ENCODE measurements around the gene ISLR. TPM values are rescaled to one million over a fixed set of nuclear protein-coding genes. Genes with fewer than 3 reads are reported as not detected.
A peak's percentile ranks its signal among the peaks of the same experiment; 100 is the strongest.

The ISLR gene
- total RNA-seq, 1 donor from 2014 or later, result 108 TPM

DNA sequence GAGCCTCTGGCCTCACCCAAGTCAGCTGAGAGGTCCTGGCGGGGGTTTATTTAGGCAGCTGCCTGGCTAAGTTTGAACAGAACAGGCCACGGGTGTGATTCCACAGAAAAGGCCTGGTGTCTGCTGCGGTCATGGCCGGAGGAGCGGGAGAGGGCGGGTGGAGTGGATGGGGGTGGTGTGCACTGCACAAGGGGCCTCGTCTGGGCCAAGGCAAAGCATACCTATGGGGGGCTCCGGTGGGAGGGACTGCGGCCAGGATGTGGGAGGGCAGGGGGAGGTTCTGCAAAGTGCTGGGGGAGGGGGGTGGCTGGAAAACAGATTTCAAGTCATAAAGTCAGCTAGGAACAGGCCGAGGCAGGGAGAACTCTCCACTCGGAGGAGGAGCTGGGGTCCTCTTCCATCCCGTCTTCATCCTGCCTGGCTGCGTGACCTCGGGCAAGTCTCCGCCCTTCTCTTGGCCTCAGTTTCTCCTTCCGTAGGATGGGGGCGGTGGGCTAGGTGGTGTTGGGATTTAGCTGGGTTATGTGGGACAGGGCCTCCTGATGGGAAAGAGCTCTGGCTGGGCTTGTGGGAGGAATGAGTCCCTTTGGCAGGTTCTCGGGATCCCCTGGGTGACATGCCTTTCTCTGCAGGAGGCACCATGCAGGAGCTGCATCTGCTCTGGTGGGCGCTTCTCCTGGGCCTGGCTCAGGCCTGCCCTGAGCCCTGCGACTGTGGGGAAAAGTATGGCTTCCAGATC, 878 bp downstream of the ISLR start:
- Mint-ChIP-seq H3K4me3 (ENCODE audit: unreplicated experiment) (peak overlapping the region; percentile 50), H3K27me3 (ENCODE audit: unreplicated experiment) (no peaks in the 10 kb centered on the region), H3K36me3 (ENCODE audit: unreplicated experiment) (peaks cover 7% of the 10 kb centered on the region), H3K9me3 (ENCODE audit: unreplicated experiment) (no peaks in the 10 kb centered on the region), H3K27ac (ENCODE audit: unreplicated experiment) (peak overlapping the region; percentile 85), H3K4me1 (ENCODE audit: unreplicated experiment) (peaks cover 87% of the 10 kb centered on the region)
- TF ChIP-seq, protein P1, sequence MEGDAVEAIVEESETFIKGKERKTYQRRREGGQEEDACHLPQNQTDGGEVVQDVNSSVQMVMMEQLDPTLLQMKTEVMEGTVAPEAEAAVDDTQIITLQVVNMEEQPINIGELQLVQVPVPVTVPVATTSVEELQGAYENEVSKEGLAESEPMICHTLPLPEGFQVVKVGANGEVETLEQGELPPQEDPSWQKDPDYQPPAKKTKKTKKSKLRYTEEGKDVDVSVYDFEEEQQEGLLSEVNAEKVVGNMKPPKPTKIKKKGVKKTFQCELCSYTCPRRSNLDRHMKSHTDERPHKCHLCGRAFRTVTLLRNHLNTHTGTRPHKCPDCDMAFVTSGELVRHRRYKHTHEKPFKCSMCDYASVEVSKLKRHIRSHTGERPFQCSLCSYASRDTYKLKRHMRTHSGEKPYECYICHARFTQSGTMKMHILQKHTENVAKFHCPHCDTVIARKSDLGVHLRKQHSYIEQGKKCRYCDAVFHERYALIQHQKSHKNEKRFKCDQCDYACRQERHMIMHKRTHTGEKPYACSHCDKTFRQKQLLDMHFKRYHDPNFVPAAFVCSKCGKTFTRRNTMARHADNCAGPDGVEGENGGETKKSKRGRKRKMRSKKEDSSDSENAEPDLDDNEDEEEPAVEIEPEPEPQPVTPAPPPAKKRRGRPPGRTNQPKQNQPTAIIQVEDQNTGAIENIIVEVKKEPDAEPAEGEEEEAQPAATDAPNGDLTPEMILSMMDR (IDR thresholded peaks at IDR 0.05), result no peak
- no peak for DNase-seq (ENCODE audit: extremely low spot score, unreplicated experiment)

DNA sequence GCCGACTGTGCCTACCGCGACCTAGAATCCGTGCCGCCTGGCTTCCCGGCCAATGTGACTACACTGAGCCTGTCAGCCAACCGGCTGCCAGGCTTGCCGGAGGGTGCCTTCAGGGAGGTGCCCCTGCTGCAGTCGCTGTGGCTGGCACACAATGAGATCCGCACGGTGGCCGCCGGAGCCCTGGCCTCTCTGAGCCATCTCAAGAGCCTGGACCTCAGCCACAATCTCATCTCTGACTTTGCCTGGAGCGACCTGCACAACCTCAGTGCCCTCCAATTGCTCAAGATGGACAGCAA, 1.4 kb downstream of the ISLR start:
- H3K9me3 Mint-ChIP-seq (ENCODE audit: unreplicated experiment), result no peaks in the 10 kb centered on the region
- peak overlapping the region; percentile 85 for H3K27ac Mint-ChIP-seq (ENCODE audit: unreplicated experiment)
- TF ChIP-seq, protein P1 (IDR thresholded peaks at IDR 0.05), result no peak
- peaks cover 91% of the 10 kb centered on the region for H3K4me1 Mint-ChIP-seq (ENCODE audit: unreplicated experiment)
- no peak for DNase-seq (ENCODE audit: extremely low spot score, unreplicated experiment)
- H3K36me3 Mint-ChIP-seq (ENCODE audit: unreplicated experiment), result peaks cover 7% of the 10 kb centered on the region
- peak overlapping the region; percentile 50 for H3K4me3 Mint-ChIP-seq (ENCODE audit: unreplicated experiment)
- no peaks in the 10 kb centered on the region for H3K27me3 Mint-ChIP-seq (ENCODE audit: unreplicated experiment)

DNA sequence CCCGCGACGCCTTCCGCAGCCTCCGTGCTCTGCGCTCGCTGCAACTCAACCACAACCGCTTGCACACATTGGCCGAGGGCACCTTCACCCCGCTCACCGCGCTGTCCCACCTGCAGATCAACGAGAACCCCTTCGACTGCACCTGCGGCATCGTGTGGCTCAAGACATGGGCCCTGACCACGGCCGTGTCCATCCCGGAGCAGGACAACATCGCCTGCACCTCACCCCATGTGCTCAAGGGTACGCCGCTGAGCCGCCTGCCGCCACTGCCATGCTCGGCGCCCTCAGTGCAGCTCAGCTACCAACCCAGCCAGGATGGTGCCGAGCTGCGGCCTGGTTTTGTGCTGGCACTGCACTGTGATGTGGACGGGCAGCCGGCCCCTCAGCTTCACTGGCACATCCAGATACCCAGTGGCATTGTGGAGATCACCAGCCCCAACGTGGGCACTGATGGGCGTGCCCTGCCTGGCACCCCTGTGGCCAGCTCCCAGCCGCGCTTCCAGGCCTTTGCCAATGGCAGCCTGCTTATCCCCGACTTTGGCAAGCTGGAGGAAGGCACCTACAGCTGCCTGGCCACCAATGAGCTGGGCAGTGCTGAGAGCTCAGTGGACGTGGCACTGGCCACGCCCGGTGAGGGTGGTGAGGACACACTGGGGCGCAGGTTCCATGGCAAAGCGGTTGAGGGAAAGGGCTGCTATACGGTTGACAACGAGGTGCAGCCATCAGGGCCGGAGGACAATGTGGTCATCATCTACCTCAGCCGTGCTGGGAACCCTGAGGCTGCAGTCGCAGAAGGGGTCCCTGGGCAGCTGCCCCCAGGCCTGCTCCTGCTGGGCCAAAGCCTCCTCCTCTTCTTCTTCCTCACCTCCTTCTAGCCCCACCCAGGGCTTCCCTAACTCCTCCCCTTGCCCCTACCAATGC, 2.0 kb downstream of the ISLR start:
- Mint-ChIP-seq H3K4me1 (ENCODE audit: unreplicated experiment) (peaks cover 91% of the 10 kb centered on the region), H3K27me3 (ENCODE audit: unreplicated experiment) (no peaks in the 10 kb centered on the region), H3K36me3 (ENCODE audit: unreplicated experiment) (peaks cover 7% of the 10 kb centered on the region), H3K4me3 (ENCODE audit: unreplicated experiment) (peak overlapping the region; percentile 60), H3K9me3 (ENCODE audit: unreplicated experiment) (no peaks in the 10 kb centered on the region), H3K27ac (ENCODE audit: unreplicated experiment) (peak overlapping the region; percentile 95)
- DNase-seq (ENCODE audit: extremely low spot score, unreplicated experiment), result no peak
- TF ChIP-seq, protein P1 (IDR thresholded peaks at IDR 0.05), result no peak

DNA sequence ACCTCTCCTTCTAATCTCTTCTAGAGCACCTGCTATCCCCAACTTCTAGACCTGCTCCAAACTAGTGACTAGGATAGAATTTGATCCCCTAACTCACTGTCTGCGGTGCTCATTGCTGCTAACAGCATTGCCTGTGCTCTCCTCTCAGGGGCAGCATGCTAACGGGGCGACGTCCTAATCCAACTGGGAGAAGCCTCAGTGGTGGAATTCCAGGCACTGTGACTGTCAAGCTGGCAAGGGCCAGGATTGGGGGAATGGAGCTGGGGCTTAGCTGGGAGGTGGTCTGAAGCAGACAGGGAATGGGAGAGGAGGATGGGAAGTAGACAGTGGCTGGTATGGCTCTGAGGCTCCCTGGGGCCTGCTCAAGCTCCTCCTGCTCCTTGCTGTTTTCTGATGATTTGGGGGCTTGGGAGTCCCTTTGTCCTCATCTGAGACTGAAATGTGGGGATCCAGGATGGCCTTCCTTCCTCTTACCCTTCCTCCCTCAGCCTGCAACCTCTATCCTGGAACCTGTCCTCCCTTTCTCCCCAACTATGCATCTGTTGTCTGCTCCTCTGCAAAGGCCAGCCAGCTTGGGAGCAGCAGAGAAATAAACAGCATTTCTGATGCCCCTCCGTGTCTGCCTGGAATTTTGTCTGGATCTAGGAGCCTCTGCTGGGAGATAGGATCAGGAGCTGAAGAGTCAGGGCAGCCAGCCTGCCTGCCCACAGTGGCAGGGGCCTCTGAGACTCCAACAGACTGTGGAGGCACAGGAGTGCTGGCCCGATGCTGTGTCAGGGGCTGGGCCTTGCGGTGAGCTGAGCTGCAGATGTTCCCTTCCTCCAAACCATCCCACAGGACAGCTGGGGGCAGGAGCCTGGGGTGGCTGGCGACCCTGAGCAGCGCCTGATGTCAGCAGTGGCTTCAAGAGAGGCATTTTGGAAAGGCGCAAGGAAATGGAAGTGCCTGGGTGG, 3.0 kb downstream of the ISLR start:
- no peak for DNase-seq (ENCODE audit: extremely low spot score, unreplicated experiment)
- H3K36me3 Mint-ChIP-seq (ENCODE audit: unreplicated experiment), result peaks cover 7% of the 10 kb centered on the region
- no peaks in the 10 kb centered on the region for H3K9me3 Mint-ChIP-seq (ENCODE audit: unreplicated experiment)
- H3K4me1 Mint-ChIP-seq (ENCODE audit: unreplicated experiment), result peaks cover 95% of the 10 kb centered on the region
- TF ChIP-seq, protein P1 (IDR thresholded peaks at IDR 0.05), result no peak
- H3K27me3 Mint-ChIP-seq (ENCODE audit: unreplicated experiment), result no peaks in the 10 kb centered on the region
- H3K27ac Mint-ChIP-seq (ENCODE audit: unreplicated experiment), result peak overlapping the region; percentile 95
- H3K4me3 Mint-ChIP-seq (ENCODE audit: unreplicated experiment), result peak overlapping the region; percentile 60
